ENCODE measurements around the gene RNF157. TPM values are rescaled to one million over a fixed set of nuclear protein-coding genes. Genes with fewer than 3 reads are reported as not detected.

The RNF157 gene
- total RNA-seq, 6 donors from 2014 or later: 1.1 to 14.7 (median 2.5) TPM

- H3K27me3 ChIP-seq: no peaks in the 10 kb centered on the region
- ATAC-seq (ENCODE audit: low FRiP score in 2 of 2): peak in 1 of 2 donors; percentile 3
- H3K36me3 ChIP-seq: peaks cover 5 to 36% (median 24%) of the 10 kb centered on the region in 4 donors
- no peak for TF ChIP-seq CTCF (IDR thresholded peaks at IDR 0.05)
- no peak for TF ChIP-seq EP300 (IDR thresholded peaks at IDR 0.05)
- no peak for TF ChIP-seq POLR2AphosphoS5 (IDR thresholded peaks at IDR 0.05)
- no peak for TF ChIP-seq POLR2A (IDR thresholded peaks at IDR 0.05)
- 0% methylated on average over 4 of the region's 4 CpGs for WGBS, 2 donors
- H3K4me3 ChIP-seq: peak overlapping the region; percentile 75 to 93 (median 87)
- no peaks in the 10 kb centered on the region for H3K9me3 ChIP-seq
- peak overlapping the region; percentile 73 to 91 (median 87) for H3K27ac ChIP-seq
- peaks cover 16 to 28% (median 21%) of the 10 kb centered on the region in 4 donors for H3K4me1 ChIP-seq
- no peak for DNase-seq
Measured at GRCh38 chr17:76102944-76103273, 137.4 kb downstream of the RNF157 start.

- no peak for TF ChIP-seq CTCF (IDR thresholded peaks at IDR 0.05)
- no peak for TF ChIP-seq POLR2AphosphoS5 (IDR thresholded peaks at IDR 0.05)
- TF ChIP-seq EP300 (IDR thresholded peaks at IDR 0.05): no peak
- no peak for TF ChIP-seq POLR2A (IDR thresholded peaks at IDR 0.05)
- Histone ChIP-seq H3K4me1 (peaks cover 8 to 17% (median 13%) of the 10 kb centered on the region in 4 donors), H3K9me3 (no peaks in the 10 kb centered on the region), H3K4me3 (no peak overlapping the region), H3K27me3 (no peaks in the 10 kb centered on the region), H3K36me3 (peaks cover 24 to 87% (median 67%) of the 10 kb centered on the region in 4 donors), H3K27ac (no peak overlapping the region)
- 89 to 95% methylated on average over 19 of the region's 19 CpGs for WGBS, 2 donors
- ATAC-seq (ENCODE audit: low FRiP score in 2 of 2) (no peak), DNase-seq (no peak)
Measured at GRCh38 chr17:76097716-76098295, 142.5 kb downstream of the RNF157 start.

GRCh38 chr17:76095943-76096342 is 144.3 kb downstream of the RNF157 start:
- no peak for DNase-seq
- H3K27me3 ChIP-seq: no peaks in the 10 kb centered on the region

GRCh38 chr17:76094046-76094445 is 146.2 kb downstream of the RNF157 start:
- 85 to 90% methylated on average over 3 to 11 of the region's 11 CpGs for WGBS, 2 donors

More at GRCh38 chr17:76095943-76096342, 144.3 kb downstream of the RNF157 start:
- no peak for ATAC-seq (ENCODE audit: low FRiP score in 2 of 2)
- Histone ChIP-seq H3K4me3 (no peak overlapping the region), H3K9me3 (no peaks in the 10 kb centered on the region), H3K4me1 (no peaks in the 10 kb centered on the region), H3K27ac (no peak overlapping the region), H3K36me3 (peaks cover 24 to 94% (median 71%) of the 10 kb centered on the region in 4 donors)
- 86 to 92% methylated on average over 13 of the region's 13 CpGs for WGBS, 2 donors
- TF ChIP-seq CTCF (IDR thresholded peaks at IDR 0.05): no peak
- no peak for TF ChIP-seq POLR2A (IDR thresholded peaks at IDR 0.05)
- TF ChIP-seq EP300 (IDR thresholded peaks at IDR 0.05): no peak
- no peak for TF ChIP-seq POLR2AphosphoS5 (IDR thresholded peaks at IDR 0.05)

More at GRCh38 chr17:76094046-76094445, 146.2 kb downstream of the RNF157 start:
- no peaks in the 10 kb centered on the region for H3K27me3 ChIP-seq
- H3K9me3 ChIP-seq: no peaks in the 10 kb centered on the region
- DNase-seq (no peak), ATAC-seq (ENCODE audit: low FRiP score in 2 of 2) (no peak)
- TF ChIP-seq POLR2A (IDR thresholded peaks at IDR 0.05) (no peak), POLR2AphosphoS5 (IDR thresholded peaks at IDR 0.05) (no peak), EP300 (IDR thresholded peaks at IDR 0.05) (no peak), CTCF (IDR thresholded peaks at IDR 0.05) (no peak)
- peaks cover 26 to 94% (median 80%) of the 10 kb centered on the region in 4 donors for H3K36me3 ChIP-seq
- H3K4me3 ChIP-seq: no peak overlapping the region
- H3K27ac ChIP-seq: no peak overlapping the region
- no peaks in the 10 kb centered on the region for H3K4me1 ChIP-seq
